Prostate gland (tissue), 2 donors: ENCODE data around the gene CEACAM3.

Source experiments
- POLR2A ChIP-seq: fragments of 450-650 bp; IDR thresholded peaks from one replicate; pipeline ENCODE4 v1.6.1; 2016; ENCODE audit warnings: antibody characterized with exemption, mild to moderate bottlenecking
- POLR2AphosphoS5 ChIP-seq: sonication (generic); formaldehyde crosslinking; IDR thresholded peaks from one replicate; pipeline ENCODE4 v1.6.1; 2017; ENCODE audit warnings: antibody characterized with exemption
- TF ChIP-seq, protein P1 (sequence below), 4 experiments: fragments of 200-600 bp in 2 of 4; fragments of 450-650 bp in 2 of 4; sonication (generic) in 2 of 4; IDR thresholded peaks; 1 replicate in 3 of 4; 2 replicates in 1 of 4; pipeline ENCODE4 v1.5.1; 2016 to 2019; ENCODE audit warnings: antibody characterized with exemption in 4 of 4, mild to moderate bottlenecking in 2 of 4, moderate library complexity in 2 of 4

DNA sequence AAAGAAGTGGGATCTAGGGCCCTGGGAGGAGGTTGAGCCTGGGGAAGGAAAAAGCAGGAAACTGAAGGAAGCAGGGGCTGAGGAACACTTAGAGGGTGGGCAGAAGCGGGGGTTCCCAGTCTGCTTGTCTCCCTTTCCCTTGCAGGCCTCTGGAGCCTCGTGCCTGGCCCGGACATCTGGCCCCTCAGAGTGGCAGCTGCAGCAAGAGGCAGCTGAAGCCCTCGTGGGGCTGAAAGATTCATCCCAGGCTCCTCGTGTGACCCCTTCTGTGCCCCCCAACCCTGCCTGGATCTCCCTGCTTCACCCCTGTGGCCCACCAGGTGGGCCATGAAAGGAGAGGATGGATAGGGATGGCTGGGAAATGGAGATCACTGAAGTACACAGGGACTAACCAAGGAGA lies 54.0 kb downstream of the CEACAM3 start:
- TF ChIP-seq, protein P1, sequence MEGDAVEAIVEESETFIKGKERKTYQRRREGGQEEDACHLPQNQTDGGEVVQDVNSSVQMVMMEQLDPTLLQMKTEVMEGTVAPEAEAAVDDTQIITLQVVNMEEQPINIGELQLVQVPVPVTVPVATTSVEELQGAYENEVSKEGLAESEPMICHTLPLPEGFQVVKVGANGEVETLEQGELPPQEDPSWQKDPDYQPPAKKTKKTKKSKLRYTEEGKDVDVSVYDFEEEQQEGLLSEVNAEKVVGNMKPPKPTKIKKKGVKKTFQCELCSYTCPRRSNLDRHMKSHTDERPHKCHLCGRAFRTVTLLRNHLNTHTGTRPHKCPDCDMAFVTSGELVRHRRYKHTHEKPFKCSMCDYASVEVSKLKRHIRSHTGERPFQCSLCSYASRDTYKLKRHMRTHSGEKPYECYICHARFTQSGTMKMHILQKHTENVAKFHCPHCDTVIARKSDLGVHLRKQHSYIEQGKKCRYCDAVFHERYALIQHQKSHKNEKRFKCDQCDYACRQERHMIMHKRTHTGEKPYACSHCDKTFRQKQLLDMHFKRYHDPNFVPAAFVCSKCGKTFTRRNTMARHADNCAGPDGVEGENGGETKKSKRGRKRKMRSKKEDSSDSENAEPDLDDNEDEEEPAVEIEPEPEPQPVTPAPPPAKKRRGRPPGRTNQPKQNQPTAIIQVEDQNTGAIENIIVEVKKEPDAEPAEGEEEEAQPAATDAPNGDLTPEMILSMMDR (IDR thresholded peaks at IDR 0.05) = no peak
- TF ChIP-seq POLR2A (no peak), POLR2AphosphoS5 (no peak)
